Measurements from ENCODE around the gene ZFPM1.

GRCh38 chr16:88534638-88535190 is 81.6 kb downstream of the ZFPM1 start:
- no peak for TF ChIP-seq CTCF (IDR thresholded peaks at IDR 0.05)
- TF ChIP-seq POLR2A (IDR thresholded peaks at IDR 0.05), result no peak

Data from body of pancreas (tissue), 4 donors.